GM12878 (cell line): ENCODE data around the gene ANXA2R. TPM values are rescaled to one million over a fixed set of nuclear protein-coding genes. Genes with fewer than 3 reads are reported as not detected.

Experiments
- ATAC-seq: fragments of 200-7000 bp; cut with Tn5 transposase; 3 replicates; pipeline ENCODE4 v1.9.1; 2020; ENCODE audit warnings: mild to moderate bottlenecking, moderate library complexity
- Bru-seq: library from RNA; stranded (reverse); fragments of 400-500 nt; gene quantifications from one replicate; lab custom pipeline; 2021; lab: Mats Ljungman, UMichigan
- BruChase-seq, 2 experiments: library from RNA; stranded (reverse); fragments of 400-500 nt; gene quantifications; one replicate each; lab custom pipeline; 2021; lab: Mats Ljungman, UMichigan
- BruUV-seq: library from RNA; stranded (reverse); fragments of 400-500 nt; replicated peaks from 2 replicates; lab custom pipeline; 2021; lab: Mats Ljungman, UMichigan
- CTCF ChIA-PET: fragments of 300-600 bp; sonication (Branson Sonifier 250); formaldehyde crosslinking; extraction: SDS; loops from one replicate; lab custom pipeline; 2021; ENCODE audit warnings: inconsistent platforms; lab: Yijun Ruan, JAX
- POLR2A ChIA-PET: fragments of 350-600 bp; formaldehyde crosslinking; extraction: SDS; loops from one replicate; lab custom pipeline; 2021; ENCODE audit warnings: inconsistent platforms; lab: Charles Lee
- RAD21 ChIA-PET: fragments of 300-600 bp; sonication (Branson Sonifier 250); formaldehyde crosslinking; loops from one replicate; lab custom pipeline; 2023; ENCODE audit warnings: antibody characterized with exemption; ENCODE audit not compliant: unreplicated experiment; lab: Charles Lee
- SMC1A ChIA-PET: fragments of 300-600 bp; sonication (Branson Sonifier 250); formaldehyde crosslinking; loops from one replicate; lab custom pipeline; 2023; ENCODE audit not compliant: unreplicated experiment, uncharacterized antibody; lab: Charles Lee
- DNase-seq: peaks from one replicate; pipeline ENCODE4 v3.0.0-alpha.2; 2011; ENCODE audit warnings: low read depth, low spot score
- FAIRE-seq: peaks from 3 replicates; lab custom pipeline; 2011; peaks lifted over from hg19 to GRCh38; lab: Jason Lieb, UNC
- H2AFZ ChIP-seq: 2 replicates; pipeline ENCODE4 v1.6.0; 2011; ENCODE audit warnings: low read depth, low read length, control low read depth; ENCODE audit not compliant: control insufficient read depth
- H3K27ac ChIP-seq: 2 replicates; pipeline ENCODE4 v1.5.1; 2011; ENCODE audit warnings: control low read depth; ENCODE audit not compliant: control insufficient read depth, insufficient read depth
- H3K27me3 ChIP-seq, 2 experiments: replicated peaks in 1 of 2; 2 replicates each; pipeline versions ENCODE4 v1.6.0 to v1.6.1; 2011; ENCODE audit warnings: low read length in 1 of 2; ENCODE audit not compliant: control insufficient read depth in 2 of 2, insufficient read depth in 2 of 2
- H3K36me3 ChIP-seq, 2 experiments: 2 replicates each; pipeline ENCODE4 v1.5.1; 2011; ENCODE audit warnings: low read length in 1 of 2; ENCODE audit not compliant: control insufficient read depth in 2 of 2, insufficient read depth in 2 of 2
- H3K4me1 ChIP-seq: 2 replicates; pipeline ENCODE4 v1.6.1; 2011; ENCODE audit warnings: mild to moderate bottlenecking, low read length, moderate library complexity, mixed read lengths; ENCODE audit not compliant: control insufficient read depth, insufficient read depth
- H3K4me2 ChIP-seq: 2 replicates; pipeline ENCODE4 v1.6.0; 2011; ENCODE audit warnings: control low read depth; ENCODE audit not compliant: control insufficient read depth, insufficient read depth
- H3K4me3 ChIP-seq: fragments of 200-600 bp; sonication (generic); 2 replicates; pipeline ENCODE4 v1.5.1; 2016
- H3K79me2 ChIP-seq: 2 replicates; pipeline ENCODE4 v1.6.0; 2011; ENCODE audit warnings: low read length; ENCODE audit not compliant: control insufficient read depth, insufficient read depth
- H3K9ac ChIP-seq: 2 replicates; pipeline ENCODE4 v1.8.0; 2011; ENCODE audit warnings: low read length, control low read depth, mixed read lengths; ENCODE audit not compliant: control insufficient read depth, insufficient read depth
- H3K9me3 ChIP-seq: replicated peaks from 3 replicates; pipeline ENCODE4 v1.5.1; 2011; ENCODE audit warnings: mild to moderate bottlenecking, low read length; ENCODE audit not compliant: control insufficient read depth, insufficient read depth
- H4K20me1 ChIP-seq: 2 replicates; pipeline ENCODE4 v1.6.0; 2011; ENCODE audit not compliant: control insufficient read depth, insufficient read depth
- FOS ChIP-seq: IDR thresholded peaks from 3 replicates; pipeline ENCODE4 v1.6.1; 2011; ENCODE audit warnings: borderline replicate concordance; ENCODE audit not compliant: insufficient read length; ENCODE audit errors: extremely low read depth
- GABPA ChIP-seq: IDR thresholded peaks from 2 replicates; pipeline ENCODE4 v1.6.1; 2014; ENCODE audit warnings: antibody characterized with exemption, low read depth, mild to moderate bottlenecking, inconsistent platforms
- IRF4 ChIP-seq: IDR thresholded peaks from 2 replicates; pipeline ENCODE4 v1.6.1; 2011; ENCODE audit warnings: low read depth, low read length
- JUND ChIP-seq: IDR thresholded peaks from 2 replicates; pipeline ENCODE4 v1.6.1; 2012; ENCODE audit warnings: low read depth, mild to moderate bottlenecking, low read length, improper control_type of control experiment, moderate library complexity
- MTA2 ChIP-seq: fragments of 450-650 bp; IDR thresholded peaks from 2 replicates; pipeline ENCODE4 v1.6.1; 2016; ENCODE audit warnings: low read depth, mild to moderate bottlenecking, moderate library complexity
- MYB ChIP-seq: fragments of 150-350 bp; IDR thresholded peaks from 2 replicates; pipeline ENCODE4 v1.6.1; 2014; ENCODE audit warnings: mild to moderate bottlenecking, low read depth, low read length, borderline replicate concordance
- NFIC ChIP-seq: IDR thresholded peaks from 2 replicates; pipeline ENCODE4 v1.6.1; 2012; ENCODE audit warnings: low read depth, mild to moderate bottlenecking, inconsistent platforms, low read length, moderate library complexity
- RB1 ChIP-seq: fragments of 450-650 bp; formaldehyde crosslinking; IDR thresholded peaks from 2 replicates; pipeline ENCODE4 v1.6.1; 2017; ENCODE audit warnings: mild to moderate bottlenecking, borderline replicate concordance
- RELA ChIP-seq: fragments of 450-650 bp; IDR thresholded peaks from 2 replicates; pipeline ENCODE4 v1.8.0; 2014; ENCODE audit warnings: borderline replicate concordance; ENCODE audit not compliant: partially characterized antibody
- SMARCA5 ChIP-seq: fragments of 450-650 bp; IDR thresholded peaks from 2 replicates; pipeline ENCODE4 v1.6.1; 2017; ENCODE audit warnings: mild to moderate bottlenecking
- STAT1 ChIP-seq: fragments of 450-650 bp; conservative IDR thresholded peaks from 2 replicates; pipeline ENCODE4 v1.6.1; 2014; ENCODE audit warnings: antibody characterized with exemption, mild to moderate bottlenecking
- TCF3 ChIP-seq: IDR thresholded peaks from 2 replicates; pipeline ENCODE4 v1.6.1; 2012; ENCODE audit warnings: low read depth, mild to moderate bottlenecking, low read length, borderline replicate concordance; ENCODE audit not compliant: insufficient read depth
- ZNF207 ChIP-seq: fragments of 450-650 bp; IDR thresholded peaks from 2 replicates; pipeline ENCODE4 v1.6.1; 2014; ENCODE audit warnings: antibody characterized with exemption, mild to moderate bottlenecking, borderline replicate concordance
- WGBS: methylation state at CpG from one replicate; pipeline ENCODE4 v1.1.6; 2016; ENCODE audit warnings: low lambda C conversion rate; ENCODE audit not compliant: insufficient replicate concordance, insufficient coverage; ENCODE audit errors: missing lambda C conversion rate; 5-methylcytosine and 5-hydroxymethylcytosine counted together
- in situ Hi-C: fragments of 300-500 bp; cut with MboI; formaldehyde crosslinking; loops from 9 replicates; pipeline ENCODE4 v1.14.3; 2018; ENCODE audit warnings: mixed read lengths
- intact Hi-C: fragments of 100-400 bp; cut with micrococcal nuclease; formaldehyde crosslinking; loops from one replicate; pipeline ENCODE4 v1.14.2; 2022; ENCODE audit not compliant: unreplicated experiment
- long read RNA-seq, 2 experiments: library from polyadenylated mRNA; unstranded; transcript quantifications; one replicate each; pipeline ENCODE4 v2.0.0, GENCODE V29; 2019 to 2020
- polyA minus RNA-seq, 3 experiments: library from RNA; depleted of rRNA, polyadenylated mRNA; stranded (reverse); fragments of >200 nt; gene quantifications; 2 replicates each; pipeline ENCODE4 v1.2.3, GENCODE V29; 2011
- polyA plus RNA-seq, 11 experiments: library from polyadenylated mRNA; depleted of rRNA in 4 of 11; unstranded in 6 of 11; stranded (reverse) in 5 of 11; fragments of >200 nt; fragmentation: Nextera tagmentation in 4 of 11; fragmentation: Illumina TruSeq in 1 of 11; extraction: Ambion mirVana in 4 of 11; extraction: Trizol in 1 of 11; gene quantifications; 1 replicate in 1 of 11; 2 replicates in 10 of 11; pipeline versions ENCODE4 v1.2.1 to v1.2.3, GENCODE V29; 2011 to 2016; ENCODE audit warnings: inconsistent platforms in 2 of 11, missing spikeins in 2 of 11, low read depth in 1 of 11
- total RNA-seq, 4 experiments: library from RNA; depleted of rRNA in 3 of 4; stranded (reverse); fragments of >200 nt in 3 of 4; fragmentation: Illumina TruSeq in 1 of 4; extraction: Trizol in 1 of 4; gene quantifications; 2 replicates each; pipeline versions ENCODE4 v1.2.1 to v1.2.3, GENCODE V29; 2013 to 2021
- TF ChIP-seq, protein P1 (sequence below): fragments of 450-650 bp; IDR thresholded peaks from 2 replicates; pipeline ENCODE4 v1.6.1; 2017; ENCODE audit warnings: borderline replicate concordance

The ANXA2R gene, protein sequence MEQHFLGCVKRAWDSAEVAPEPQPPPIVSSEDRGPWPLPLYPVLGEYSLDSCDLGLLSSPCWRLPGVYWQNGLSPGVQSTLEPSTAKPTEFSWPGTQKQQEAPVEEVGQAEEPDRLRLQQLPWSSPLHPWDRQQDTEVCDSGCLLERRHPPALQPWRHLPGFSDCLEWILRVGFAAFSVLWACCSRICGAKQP
- total RNA-seq (2013; cell fraction: nucleolus; rRNA removed), result 5.8 and 9.3 TPM in 2 replicates
- total RNA-seq (2014; rRNA removed), result 4.3 and 4.7 TPM in 2 replicates
- 4.2 and 5.1 TPM in 2 replicates for total RNA-seq (2014; rRNA removed; fragmentation: Illumina TruSeq; extraction: Trizol)
- total RNA-seq (2021), result 4.4 and 5.2 TPM in 2 replicates
- 1.4 TPM for polyA plus RNA-seq (2011; ENCODE audit: low read depth)
- polyA plus RNA-seq (2011; rRNA removed), result 1.8 and 2.3 TPM in 2 replicates
- polyA plus RNA-seq (2011; cell fraction: cytosol; rRNA removed), result 1.6 and 2.1 TPM in 2 replicates
- 4.3 and 4.7 TPM in 2 replicates for polyA plus RNA-seq (2011; cell fraction: nucleus; rRNA removed)
- 2.2 and 2.4 TPM in 2 replicates for polyA plus RNA-seq (2012)
- polyA plus RNA-seq (2014; fragmentation: Illumina TruSeq; extraction: Trizol), result 3.6 and 3.7 TPM in 2 replicates
- 1 to 10 TPM; 3.2 to 4.5 TPM for polyA plus RNA-seq (2014; fragmentation: Nextera tagmentation; extraction: Ambion mirVana)
- polyA plus RNA-seq (2014; rRNA removed), result 6.8 and 7.8 TPM in 2 replicates
- 1 to 10 TPM; 6.4 to 6.7 TPM for polyA plus RNA-seq (2016; fragmentation: Nextera tagmentation; extraction: Ambion mirVana)
- polyA minus RNA-seq (2011; rRNA and poly(A)+ RNA removed), result 3.0 and 4.7 TPM in 2 replicates
- 0.62 TPM in 1 of 2 replicates, not detected in the other for polyA minus RNA-seq (2011; cell fraction: cytosol; rRNA and poly(A)+ RNA removed)
- 7.4 and 18.5 TPM in 2 replicates for polyA minus RNA-seq (2011; cell fraction: nucleus; rRNA and poly(A)+ RNA removed)
- percentile 73 among the genes with signal in this experiment for Bru-seq, nascent RNA
- BruChase-seq, experiment 1, labeled RNA remaining after a 6-hour chase, result percentile 56 among the genes with signal in this experiment
- BruChase-seq, experiment 2, labeled RNA remaining after a 2-hour chase, result percentile 57 among the genes with signal in this experiment
- long read RNA-seq, experiment 1, result 0 reads
- long read RNA-seq, experiment 2, partial matches to known transcripts, result 0 of 6 reads
- long read RNA-seq, experiment 2, other reads (novel, unspliced or antisense), result 1 of 6 reads

DNA sequence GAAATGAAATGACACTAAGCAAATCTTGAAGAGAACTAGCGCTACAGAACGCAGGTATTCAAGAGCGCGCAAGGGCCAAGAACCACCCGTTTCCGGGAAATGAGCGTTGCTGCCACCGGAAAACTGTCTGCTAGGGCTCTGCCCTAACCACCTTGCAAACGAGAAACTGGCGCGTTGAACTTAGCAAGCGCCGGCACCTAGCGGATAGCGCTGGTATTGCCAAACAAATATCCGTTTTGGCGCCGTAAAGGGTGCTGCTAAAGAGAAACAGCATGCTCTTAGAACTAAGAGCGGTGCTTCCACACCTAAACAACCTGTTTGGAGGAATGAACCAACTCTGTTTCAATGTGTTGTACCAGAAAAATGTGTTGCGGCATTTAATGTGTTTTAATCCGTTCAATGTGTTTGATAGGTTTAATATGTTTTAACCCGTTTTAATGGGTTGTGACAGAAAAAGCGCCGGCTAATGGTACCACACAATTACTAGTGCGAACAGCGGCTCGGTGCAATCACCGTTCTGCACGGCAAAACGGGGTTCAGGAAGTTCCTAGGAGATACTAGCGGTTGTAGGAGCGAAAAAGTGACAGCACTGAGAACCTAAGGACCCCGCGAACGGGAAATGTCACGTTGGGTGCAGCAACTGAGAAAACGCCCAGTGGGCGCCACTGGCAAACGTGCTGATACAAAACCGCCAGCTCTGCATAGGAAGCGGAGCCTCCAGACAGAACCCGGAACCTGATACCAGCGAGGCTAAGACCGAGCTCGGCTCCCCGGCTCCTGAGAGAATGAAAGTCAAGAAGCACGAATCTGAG is at the start of gene ANXA2R:
Gene ANXA2R, minus strand, starts transcription at position 33 of the 812 bp plus-strand sequence. CDS start 273 bp downstream, outside the sequence.
- Histone ChIP-seq H3K9ac (peak within 1 kb of the TSS; percentile 68), H3K27ac (peak within 1 kb of the TSS; percentile 82), H3K4me2 (peak within 1 kb of the TSS; percentile 95), H3K4me3 (peak within 1 kb of the TSS; percentile 66), H3K4me1 (peaks cover 20% of the 10 kb centered on the region), H4K20me1 (no peaks in the 10 kb centered on the region), H2AFZ (peak within 1 kb of the TSS; percentile 91), H3K79me2 (no peaks in the 10 kb centered on the region), H3K27me3 (no peaks in the 10 kb centered on the region), H3K36me3 (no peaks in the 10 kb centered on the region), H3K9me3 (no peaks in the 10 kb centered on the region)
- in situ Hi-C loops (loop anchor here (5.0 kb wide), 2 partner anchors 88 to 133 kb away; no protein-coding TSS in a partner anchor), intact Hi-C loops (loop anchor here (1.0 to 2.0 kb wide), 5 partner anchors 20 to 131 kb away; no protein-coding TSS in a partner anchor)
- FAIRE-seq (peak; percentile 89), ATAC-seq (peak; percentile 60), DNase-seq (no peak)
- SMC1A ChIA-PET, result interaction anchor here (0.8 to 7.9 kb wide), 23 partner anchors 10 to 349 kb away, joined by 3 to 111 read pairs (median 7); partner anchors contain the start of genes HMGCS1 and ZNF131
- RAD21 ChIA-PET, result interaction anchor here (0.6 to 4.0 kb wide), 27 partner anchors 20 to 1244 kb away, joined by 3 to 70 read pairs (median 6); partner anchors contain the start of genes HMGCS1, TMEM267 and ZNF131
- BruUV-seq, result no TSS peak
- POLR2A ChIA-PET, result interaction anchor here (1.0 to 4.5 kb wide), 11 partner anchors 12 to 1164 kb away, joined by 3 to 32 read pairs (median 7); no protein-coding TSS in a partner anchor
- WGBS, result 1% methylated on average over 47 of the region's 47 CpGs
- CTCF ChIA-PET, result interaction anchor here (0.6 to 4.4 kb wide), 32 partner anchors 9 to 471 kb away, joined by 3 to 70 read pairs (median 8); partner anchors contain the start of genes TMEM267 and ZNF131
- TF ChIP-seq STAT1 (peak; percentile 25; the same call in 1 of the 2 replicates), RELA (no peak), RB1 (peak; percentile 93; the same call in 1 of the 2 replicates), IRF4 (no peak), FOS (no peak), ZNF207 (no peak), SMARCA5 (peak; percentile 93; the same call in 1 of the 2 replicates), NFIC (peak; percentile 33; the same call in 1 of the 2 replicates), MTA2 (no peak), MYB (no peak), GABPA (peak; percentile 7), TCF3 (no peak), JUND (no peak)
- TF ChIP-seq, protein P1, sequence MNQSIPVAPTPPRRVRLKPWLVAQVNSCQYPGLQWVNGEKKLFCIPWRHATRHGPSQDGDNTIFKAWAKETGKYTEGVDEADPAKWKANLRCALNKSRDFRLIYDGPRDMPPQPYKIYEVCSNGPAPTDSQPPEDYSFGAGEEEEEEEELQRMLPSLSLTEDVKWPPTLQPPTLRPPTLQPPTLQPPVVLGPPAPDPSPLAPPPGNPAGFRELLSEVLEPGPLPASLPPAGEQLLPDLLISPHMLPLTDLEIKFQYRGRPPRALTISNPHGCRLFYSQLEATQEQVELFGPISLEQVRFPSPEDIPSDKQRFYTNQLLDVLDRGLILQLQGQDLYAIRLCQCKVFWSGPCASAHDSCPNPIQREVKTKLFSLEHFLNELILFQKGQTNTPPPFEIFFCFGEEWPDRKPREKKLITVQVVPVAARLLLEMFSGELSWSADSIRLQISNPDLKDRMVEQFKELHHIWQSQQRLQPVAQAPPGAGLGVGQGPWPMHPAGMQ, result no peak
